ENCODE measurements around the gene ZNF236. TPM values are rescaled to one million over a fixed set of nuclear protein-coding genes. Genes with fewer than 3 reads are reported as not detected.
"Not testable (repeated sequence)": the region's sequence is repeated elsewhere in the genome, so short reads cannot be mapped to it uniquely, and the experiment has no call there.

ZNF236 gene
- total RNA-seq, 1 donor from 2014 or later, result 9.7 TPM

GRCh38 chr18:76989647-76990190 is 167.4 kb downstream of the ZNF236 start:
- DNase-seq (ENCODE audit: low spot score in 2 of 2), result peak in 1 of 2 donors; percentile 56
- Histone ChIP-seq H3K9me3 (no peaks in the 10 kb centered on the region), H3K4me3 (no peak overlapping the region), H3K27me3 (no peaks in the 10 kb centered on the region), H3K36me3 (no peaks in the 10 kb centered on the region), H3K27ac (no peak overlapping the region), H3K4me1 (no peaks in the 10 kb centered on the region)
- intact Hi-C loops (cut with DNase I), result no loop called here
- TF ChIP-seq CTCF (IDR thresholded peaks at IDR 0.05), result no peak

- H3K4me1 ChIP-seq; H3K4me3 ChIP-seq; intact Hi-C loops (cut with DNase I); H3K27me3 ChIP-seq; H3K36me3 ChIP-seq; H3K27ac ChIP-seq; H3K9me3 ChIP-seq: not testable (repeated sequence)
- DNase-seq (ENCODE audit: low spot score in 2 of 2), result peak in 1 of 2 donors; percentile 22
Observed at GRCh38 chr18:76990343-76991020, 168.1 kb downstream of the ZNF236 start.

- no peaks in the 10 kb centered on the region for H3K27me3 ChIP-seq
- peak in 1 of 2 donors; percentile 59 for DNase-seq (ENCODE audit: low spot score in 2 of 2)
- no peak overlapping the region for H3K4me3 ChIP-seq
- intact Hi-C loops (cut with DNase I), result no loop called here
- H3K27ac ChIP-seq, result no peak overlapping the region
- H3K9me3 ChIP-seq, result no peaks in the 10 kb centered on the region
- no peaks in the 10 kb centered on the region for H3K4me1 ChIP-seq
- no peaks in the 10 kb centered on the region for H3K36me3 ChIP-seq
- no peak for TF ChIP-seq CTCF (IDR thresholded peaks at IDR 0.05)
Observed at GRCh38 chr18:76991021-76991688, 168.8 kb downstream of the ZNF236 start.

GRCh38 chr18:76992226-76993084 is 170.1 kb downstream of the ZNF236 start:
- no peak overlapping the region for H3K27ac ChIP-seq
- H3K4me3 ChIP-seq, result no peak overlapping the region
- H3K27me3 ChIP-seq, result no peaks in the 10 kb centered on the region
- H3K4me1 ChIP-seq, result no peaks in the 10 kb centered on the region
- peak in 1 of 2 donors; percentile 30 for DNase-seq (ENCODE audit: low spot score in 2 of 2)
- TF ChIP-seq CTCF (IDR thresholded peaks at IDR 0.05), result no peak
- H3K9me3 ChIP-seq, result no peaks in the 10 kb centered on the region
- no peaks in the 10 kb centered on the region for H3K36me3 ChIP-seq
- intact Hi-C loops (cut with DNase I), result no loop called here

- no peak for TF ChIP-seq CTCF (IDR thresholded peaks at IDR 0.05)
- no peak for DNase-seq (ENCODE audit: low spot score in 2 of 2)
- no peaks in the 10 kb centered on the region for H3K36me3 ChIP-seq
- no peaks in the 10 kb centered on the region for H3K4me1 ChIP-seq
- H3K27ac ChIP-seq, result no peak overlapping the region
- no peaks in the 10 kb centered on the region for H3K27me3 ChIP-seq
- no peak overlapping the region for H3K4me3 ChIP-seq
- H3K9me3 ChIP-seq, result no peaks in the 10 kb centered on the region
- intact Hi-C loops (cut with DNase I), result no loop called here
Observed at GRCh38 chr18:76993085-76993382, 170.7 kb downstream of the ZNF236 start.

GRCh38 chr18:76993573-76993972 is 171.2 kb downstream of the ZNF236 start:
- no peak overlapping the region for H3K27ac ChIP-seq
- no peaks in the 10 kb centered on the region for H3K36me3 ChIP-seq
- no peaks in the 10 kb centered on the region for H3K9me3 ChIP-seq
- H3K4me3 ChIP-seq, result no peak overlapping the region
- no peak for DNase-seq (ENCODE audit: low spot score in 2 of 2)
- TF ChIP-seq CTCF (IDR thresholded peaks at IDR 0.05), result no peak
- H3K27me3 ChIP-seq, result no peaks in the 10 kb centered on the region
- no peaks in the 10 kb centered on the region for H3K4me1 ChIP-seq
- intact Hi-C loops (cut with DNase I), result no loop called here

Data from ascending aorta (tissue), 2 donors.